HepG2 (cell line): ENCODE data around the gene ARL16. TPM values are rescaled to one million over a fixed set of nuclear protein-coding genes. Genes with fewer than 3 reads are reported as not detected.

ENCODE experiments used
- CCAR2 ChIP-seq: fragments of 200-400 bp; formaldehyde crosslinking; optimal IDR thresholded peaks from 2 replicates; pipeline ENCODE3; 2018; ENCODE audit warnings: low read depth, mild to moderate bottlenecking, low read length, moderate library complexity
- CEBPG ChIP-seq: IDR thresholded peaks from 2 replicates; pipeline ENCODE4 v1.6.1; 2016
- CENPBD1 ChIP-seq: sonication (generic); formaldehyde crosslinking; IDR thresholded peaks from 2 replicates; pipeline ENCODE4 v1.8.0; 2022; ENCODE audit warnings: missing genetic modification reagents, low read depth, mild to moderate bottlenecking, borderline replicate concordance
- ESRRA ChIP-seq: sonication (generic); formaldehyde crosslinking; IDR thresholded peaks from 2 replicates; pipeline ENCODE4 v1.5.1; 2020; ENCODE audit warnings: mild to moderate bottlenecking, low read depth, missing genetic modification reagents
- HMGA1 ChIP-seq: sonication (generic); formaldehyde crosslinking; conservative IDR thresholded peaks from 2 replicates; pipeline ENCODE4 v1.4.0; 2020; ENCODE audit warnings: missing genetic modification reagents
- HMGXB4 ChIP-seq, 2 experiments: sonication (generic) in 1 of 2; formaldehyde crosslinking in 1 of 2; IDR thresholded peaks; 2 replicates each; pipeline versions ENCODE4 v1.4.0 to v1.6.1; 2018 to 2020; ENCODE audit warnings: missing genetic modification reagents in 2 of 2, borderline replicate concordance in 1 of 2, low read depth in 1 of 2, mild to moderate bottlenecking in 1 of 2, missing biosample characterization in 1 of 2
- KAT7 ChIP-seq: IDR thresholded peaks from 2 replicates; pipeline ENCODE4 v1.6.1; 2018; ENCODE audit warnings: borderline replicate concordance, missing compliant biosample characterization
- KAT8 ChIP-seq: IDR thresholded peaks from 2 replicates; pipeline ENCODE4 v1.6.1; 2016; ENCODE audit warnings: missing genetic modification reagents, missing compliant biosample characterization
- KIAA2018 ChIP-seq: sonication (generic); formaldehyde crosslinking; IDR thresholded peaks from 2 replicates; pipeline ENCODE4 v1.5.0; 2020; ENCODE audit warnings: mild to moderate bottlenecking, missing genetic modification reagents, borderline replicate concordance
- MAF1 ChIP-seq: sonication (generic); formaldehyde crosslinking; IDR thresholded peaks from 2 replicates; pipeline ENCODE4 v1.5.0; 2020; ENCODE audit warnings: missing genetic modification reagents, borderline replicate concordance
- MZF1 ChIP-seq: sonication (generic); formaldehyde crosslinking; IDR thresholded peaks from 2 replicates; pipeline ENCODE4 v1.8.1; 2023; ENCODE audit warnings: mild to moderate bottlenecking, missing genetic modification reagents, borderline replicate concordance
- ONECUT2 ChIP-seq: sonication (generic); formaldehyde crosslinking; IDR thresholded peaks from 2 replicates; pipeline ENCODE4 v1.4.0; 2020; ENCODE audit warnings: missing genetic modification reagents
- PLRG1 ChIP-seq: fragments of 450-650 bp; conservative IDR thresholded peaks from 2 replicates; pipeline ENCODE4 v1.6.1; 2016
- ZNF205 ChIP-seq: IDR thresholded peaks from 2 replicates; pipeline ENCODE4 v1.6.1; 2018; ENCODE audit warnings: missing biosample characterization, missing genetic modification reagents
- ZNF232 ChIP-seq: sonication (generic); formaldehyde crosslinking; IDR thresholded peaks from 2 replicates; pipeline ENCODE4 v1.4.0; 2020; ENCODE audit warnings: missing genetic modification reagents, borderline replicate concordance
- ZNF484 ChIP-seq: sonication (generic); formaldehyde crosslinking; IDR thresholded peaks from 2 replicates; pipeline ENCODE4 v1.5.1; 2020; ENCODE audit warnings: mild to moderate bottlenecking, low read depth, missing genetic modification reagents, borderline replicate concordance
- ZNF552 ChIP-seq: sonication (generic); formaldehyde crosslinking; IDR thresholded peaks from 2 replicates; pipeline ENCODE4 v1.9.0; 2022; ENCODE audit warnings: missing genetic modification reagents, mild to moderate bottlenecking, borderline replicate concordance
- polyA plus RNA-seq, 8 experiments: library from polyadenylated mRNA; depleted of rRNA in 3 of 8; stranded (reverse) in 7 of 8; unstranded in 1 of 8; fragments of >200 nt; fragmentation: Illumina TruSeq in 4 of 8; extraction: Trizol in 4 of 8; gene quantifications; 2 replicates each; pipeline versions ENCODE4 v1.2.1 to v1.2.3, GENCODE V29; 2011 to 2016; ENCODE audit warnings: low read depth in 4 of 8, missing spikeins in 1 of 8, mixed read lengths in 1 of 8; ENCODE audit not compliant: insufficient read depth in 1 of 8
- total RNA-seq, 5 experiments: library from RNA; depleted of rRNA; stranded (reverse); fragments of >200 nt; fragmentation: Illumina TruSeq; extraction: Trizol; gene quantifications; 2 replicates each; pipeline ENCODE4 v1.2.3, GENCODE V29; 2016; ENCODE audit warnings: low read depth in 1 of 5

The ARL16 gene
- total and polyA plus RNA-seq, 2 of the 13 experiments (the other 11 are each of a cell fraction or from before 2014, with no cell fraction given), result 20.8 to 30.8 TPM

GRCh38 chr17:81683584-81684441 lies at the start of gene ARL16, which contains the start of gene HGS (continued):
- TF ChIP-seq KIAA2018 (CRISPR knock-in tag), result no peak
- TF ChIP-seq ESRRA, result 0 out of 2 replicates have a peak, but pooled peaks have one; percentile 38
- peak; percentile 62 for TF ChIP-seq KAT7 (CRISPR knock-in tag)
- no peak for TF ChIP-seq ONECUT2 (CRISPR knock-in tag)
- TF ChIP-seq CCAR2, result no peak
- no peak for TF ChIP-seq HMGA1 (CRISPR knock-in tag)
- TF ChIP-seq ZNF232 (CRISPR knock-in tag), result peak; percentile 42; the same call in 1 of the 2 replicates
- TF ChIP-seq ZNF484 (CRISPR knock-in tag), result no peak; the same call in 1 of the 2 replicates
- no peak for TF ChIP-seq CENPBD1 (CRISPR knock-in tag)
- TF ChIP-seq PLRG1, result no peak
- TF ChIP-seq MZF1 (CRISPR knock-in tag), result no peak
- TF ChIP-seq ZNF552 (CRISPR knock-in tag), result peak; percentile 70; the same call in 1 of the 2 replicates
- TF ChIP-seq HMGXB4 (CRISPR knock-in tag; IDR thresholded peaks at IDR 0.05; ENCODE audit: borderline replicate concordance in 1 of 2, low read depth in 1 of 2), result peak; percentile 84 to 86
- peak; percentile 5; the same call in 1 of the 2 replicates for TF ChIP-seq CEBPG (CRISPR knock-in tag)
- peak; percentile 53 for TF ChIP-seq ZNF205 (CRISPR knock-in tag)
- peak; percentile 99 for TF ChIP-seq KAT8
- TF ChIP-seq MAF1, result no peak; the same call in 1 of the 2 replicates
